Mesendoderm (in vitro differentiated cells): ENCODE results near the gene SRPX2.

Experiments used
- DNase-seq: peaks from one replicate; pipeline ENCODE4 v3.0.0; 2013
- H2AK5ac ChIP-seq: 2 replicates; pipeline ENCODE4 v1.6.1; 2013; ENCODE audit warnings: low read length, inconsistent platforms
- H2BK120ac ChIP-seq: 2 replicates; pipeline ENCODE4 v1.6.1; 2013; ENCODE audit warnings: low read depth, mild to moderate bottlenecking, low read length, moderate library complexity, mixed read lengths
- H2BK15ac ChIP-seq: replicated peaks from 2 replicates; pipeline ENCODE4 v1.6.1; 2013; ENCODE audit warnings: low read depth, mild to moderate bottlenecking, moderate library complexity
- H2BK5ac ChIP-seq: 2 replicates; pipeline ENCODE4 v1.6.1; 2013; ENCODE audit warnings: low read length, inconsistent platforms
- H3K18ac ChIP-seq: 2 replicates; pipeline ENCODE4 v1.6.1; 2013; ENCODE audit warnings: mild to moderate bottlenecking, low read length, mixed read lengths
- H3K23ac ChIP-seq: one replicate; pipeline ENCODE4 v1.6.1; 2013; ENCODE audit warnings: low read length
- H3K27ac ChIP-seq: 2 replicates; pipeline ENCODE4 v1.5.1; 2013; ENCODE audit warnings: low read depth, mild to moderate bottlenecking, inconsistent platforms, low read length, moderate library complexity
- H3K27me3 ChIP-seq: 2 replicates; pipeline ENCODE4 v1.6.1; 2013; ENCODE audit warnings: low read length, control low read depth, mild to moderate bottlenecking, inconsistent platforms; ENCODE audit not compliant: insufficient read depth, poor library complexity
- H3K36me3 ChIP-seq: 2 replicates; pipeline ENCODE4 v1.6.1; 2013; ENCODE audit warnings: low read length, inconsistent platforms; ENCODE audit not compliant: control insufficient read depth, insufficient read depth
- H3K4ac ChIP-seq: one replicate; pipeline ENCODE4 v1.6.1; 2013; ENCODE audit warnings: low read depth, mild to moderate bottlenecking, low read length, moderate library complexity
- H3K4me1 ChIP-seq: 2 replicates; pipeline ENCODE4 v1.6.1; 2013; ENCODE audit warnings: low read depth, low read length, inconsistent platforms; ENCODE audit not compliant: control insufficient read depth
- H3K4me2 ChIP-seq: 2 replicates; pipeline ENCODE4 v1.6.1; 2013; ENCODE audit warnings: low read length
- H3K4me3 ChIP-seq: 2 replicates; pipeline ENCODE4 v1.5.1; 2013; ENCODE audit warnings: mild to moderate bottlenecking, low read length
- H3K56ac ChIP-seq: one replicate; pipeline ENCODE4 v1.6.1; 2013; ENCODE audit warnings: low read length
- H3K79me1 ChIP-seq: 2 replicates; pipeline ENCODE4 v1.6.1; 2013; ENCODE audit warnings: low read length, inconsistent platforms
- H3K79me2 ChIP-seq: 2 replicates; pipeline ENCODE4 v1.6.1; 2013; ENCODE audit warnings: mild to moderate bottlenecking, low read length; ENCODE audit not compliant: control insufficient read depth, insufficient read depth
- H3K9ac ChIP-seq: 2 replicates; pipeline ENCODE4 v1.6.1; 2013; ENCODE audit warnings: low read length, inconsistent platforms
- H4K5ac ChIP-seq: one replicate; pipeline ENCODE4 v1.6.1; 2013; ENCODE audit warnings: low read length
- H4K8ac ChIP-seq: one replicate; pipeline ENCODE4 v1.6.1; 2013; ENCODE audit warnings: low read depth, mild to moderate bottlenecking, control low read depth, low read length, moderate library complexity
- WGBS: extraction: QIAGEN DNeasy Blood & Tissue Kit; methylation state at CpG from one replicate; pipeline ENCODE4 v1.1.7; 2013; ENCODE audit warnings: low lambda C conversion rate, missing lambda C conversion rate; ENCODE audit not compliant: insufficient coverage; ENCODE audit errors: extremely low coverage; 5-methylcytosine and 5-hydroxymethylcytosine counted together

The SRPX2 gene

GRCh38 chrX:100695991-100696390, 52.0 kb downstream of the SRPX2 start:
- Histone ChIP-seq H3K79me2 (no peaks in the 10 kb centered on the region), H3K23ac (no peak overlapping the region), H3K27ac (no peak overlapping the region), H3K4me2 (no peak overlapping the region), H4K8ac (no peak overlapping the region), H3K4me3 (no peak overlapping the region), H4K5ac (no peak overlapping the region), H3K18ac (no peak overlapping the region), H3K4me1 (no peaks in the 10 kb centered on the region), H3K4ac (no peak overlapping the region), H2AK5ac (no peak overlapping the region), H2BK5ac (no peak overlapping the region), H3K56ac (no peak overlapping the region), H3K9ac (no peak overlapping the region), H3K79me1 (no peaks in the 10 kb centered on the region), H3K36me3 (no peaks in the 10 kb centered on the region), H2BK120ac (no peak overlapping the region), H2BK15ac (no peak overlapping the region), H3K27me3 (no peaks in the 10 kb centered on the region)
- DNase-seq, result no peak
- no CpG with 5 or more reads among the region's 4 CpGs for WGBS

GRCh38 chrX:100696699-100697351, 52.8 kb downstream of the SRPX2 start:
- Histone ChIP-seq H3K4ac (no peak overlapping the region), H4K8ac (no peak overlapping the region), H3K27me3 (no peaks in the 10 kb centered on the region), H3K4me2 (no peak overlapping the region), H3K23ac (no peak overlapping the region), H3K79me2 (no peaks in the 10 kb centered on the region), H2BK120ac (no peak overlapping the region), H3K79me1 (no peaks in the 10 kb centered on the region), H3K9ac (no peak overlapping the region), H3K4me1 (no peaks in the 10 kb centered on the region), H3K56ac (no peak overlapping the region), H2BK15ac (no peak overlapping the region), H2BK5ac (no peak overlapping the region), H3K4me3 (no peak overlapping the region), H3K36me3 (no peaks in the 10 kb centered on the region), H2AK5ac (no peak overlapping the region), H3K18ac (no peak overlapping the region), H4K5ac (no peak overlapping the region), H3K27ac (no peak overlapping the region)
- DNase-seq, result no peak
- WGBS, result no CpG with 5 or more reads among the region's 3 CpGs

GRCh38 chrX:100698551-100698950, 54.6 kb downstream of the SRPX2 start:
- no peak overlapping the region for H3K23ac ChIP-seq
- no peak overlapping the region for H4K5ac ChIP-seq
- no peak overlapping the region for H2BK120ac ChIP-seq
- H3K18ac ChIP-seq, result no peak overlapping the region
- no peak overlapping the region for H3K4me2 ChIP-seq
- DNase-seq, result no peak
- no peak overlapping the region for H4K8ac ChIP-seq
- H3K9ac ChIP-seq, result no peak overlapping the region
- H3K56ac ChIP-seq, result no peak overlapping the region
- no peaks in the 10 kb centered on the region for H3K79me2 ChIP-seq
- H3K27me3 ChIP-seq, result no peaks in the 10 kb centered on the region
- H2BK5ac ChIP-seq, result no peak overlapping the region
- no peak overlapping the region for H2BK15ac ChIP-seq
- H3K79me1 ChIP-seq, result no peaks in the 10 kb centered on the region
- no peak overlapping the region for H2AK5ac ChIP-seq
- H3K36me3 ChIP-seq, result no peaks in the 10 kb centered on the region
- no peak overlapping the region for H3K4me3 ChIP-seq
- H3K4me1 ChIP-seq, result no peaks in the 10 kb centered on the region
- H3K27ac ChIP-seq, result no peak overlapping the region
- no peak overlapping the region for H3K4ac ChIP-seq

- Histone ChIP-seq H3K4me1 (no peaks in the 10 kb centered on the region), H3K79me1 (no peaks in the 10 kb centered on the region), H3K18ac (no peak overlapping the region), H3K36me3 (no peaks in the 10 kb centered on the region), H3K56ac (no peak overlapping the region), H3K9ac (no peak overlapping the region), H3K27me3 (no peaks in the 10 kb centered on the region), H2BK5ac (no peak overlapping the region), H3K79me2 (no peaks in the 10 kb centered on the region), H3K4ac (no peak overlapping the region), H3K27ac (no peak overlapping the region), H3K4me2 (no peak overlapping the region), H3K23ac (no peak overlapping the region), H4K8ac (no peak overlapping the region), H2BK15ac (no peak overlapping the region), H2BK120ac (no peak overlapping the region), H3K4me3 (no peak overlapping the region), H4K5ac (no peak overlapping the region), H2AK5ac (no peak overlapping the region)
- no CpG with 5 or more reads among the region's 1 CpG for WGBS
- DNase-seq, result no peak
These were observed 56.8 kb downstream of the SRPX2 start for GRCh38 chrX:100700809-100701208.

- Histone ChIP-seq H3K23ac (no peak overlapping the region), H4K5ac (no peak overlapping the region), H3K36me3 (no peaks in the 10 kb centered on the region), H3K56ac (no peak overlapping the region), H3K27me3 (no peaks in the 10 kb centered on the region), H3K4me3 (no peak overlapping the region), H3K4ac (no peak overlapping the region), H3K79me2 (no peaks in the 10 kb centered on the region), H3K4me1 (no peaks in the 10 kb centered on the region), H2AK5ac (no peak overlapping the region), H4K8ac (no peak overlapping the region), H3K9ac (no peak overlapping the region), H3K4me2 (no peak overlapping the region), H2BK120ac (no peak overlapping the region), H3K18ac (no peak overlapping the region), H2BK15ac (no peak overlapping the region), H3K27ac (no peak overlapping the region), H3K79me1 (no peaks in the 10 kb centered on the region), H2BK5ac (no peak overlapping the region)
- no peak for DNase-seq
- no CpG with 5 or more reads among the region's 3 CpGs for WGBS
These were observed 60.7 kb downstream of the SRPX2 start for GRCh38 chrX:100704581-100705203.

- no peak overlapping the region for H3K4me3 ChIP-seq
- no peak overlapping the region for H3K4ac ChIP-seq
- no peaks in the 10 kb centered on the region for H3K36me3 ChIP-seq
- no peak overlapping the region for H3K56ac ChIP-seq
- H3K23ac ChIP-seq, result no peak overlapping the region
- H2BK15ac ChIP-seq, result no peak overlapping the region
- no peak overlapping the region for H3K4me2 ChIP-seq
- no peak overlapping the region for H3K9ac ChIP-seq
- H2AK5ac ChIP-seq, result no peak overlapping the region
- no peak overlapping the region for H2BK120ac ChIP-seq
- no peak for DNase-seq
- H4K5ac ChIP-seq, result no peak overlapping the region
- no peaks in the 10 kb centered on the region for H3K4me1 ChIP-seq
- no peak overlapping the region for H2BK5ac ChIP-seq
- no peak overlapping the region for H3K18ac ChIP-seq
- no peaks in the 10 kb centered on the region for H3K79me2 ChIP-seq
- no peaks in the 10 kb centered on the region for H3K79me1 ChIP-seq
- no CpG with 5 or more reads among the region's 3 CpGs for WGBS
- no peaks in the 10 kb centered on the region for H3K27me3 ChIP-seq
- no peak overlapping the region for H4K8ac ChIP-seq
- H3K27ac ChIP-seq, result no peak overlapping the region
These were observed 66.8 kb downstream of the SRPX2 start for GRCh38 chrX:100710816-100711215.
